HG02943 (cell line): ENCODE measurements around the gene RTF2.

Source experiments
- ATAC-seq: cut with Tn5 transposase; IDR thresholded peaks from one replicate; pipeline ENCODE4 v1.9.1; 2021; ENCODE audit warnings: mild to moderate bottlenecking, low read depth, moderate library complexity; ENCODE audit not compliant: unreplicated experiment

RTF2 gene

GRCh38 chr20:56437196-56437960 lies 31.0 kb upstream of the RTF2 start:
- no peak for ATAC-seq

- no peak for ATAC-seq
These were observed 30.1 kb upstream of the RTF2 start for GRCh38 chr20:56438284-56438683.

GRCh38 chr20:56439771-56440291 lies 28.6 kb upstream of the RTF2 start:
- no peak for ATAC-seq

GRCh38 chr20:56440346-56441007 lies 27.9 kb upstream of the RTF2 start:
- ATAC-seq, result no peak

GRCh38 chr20:56442389-56443365 lies 25.8 kb upstream of the RTF2 start:
- ATAC-seq, result no peak

- no peak for ATAC-seq
These were observed 24.5 kb upstream of the RTF2 start for GRCh38 chr20:56443654-56444540.

GRCh38 chr20:56445130-56445529 lies 23.3 kb upstream of the RTF2 start:
- no peak for ATAC-seq

- ATAC-seq, result no peak
These were observed 22.9 kb upstream of the RTF2 start for GRCh38 chr20:56445540-56445939.

- ATAC-seq, result no peak
These were observed 21.2 kb upstream of the RTF2 start for GRCh38 chr20:56447227-56447626.

- ATAC-seq, result no peak
These were observed 19.0 kb upstream of the RTF2 start for GRCh38 chr20:56449459-56449858.

- no peak for ATAC-seq
These were observed 17.2 kb upstream of the RTF2 start for GRCh38 chr20:56451056-56451765.

- ATAC-seq, result no peak
These were observed 15.1 kb upstream of the RTF2 start for GRCh38 chr20:56453352-56453751.

GRCh38 chr20:56454754-56455153 lies 13.7 kb upstream of the RTF2 start:
- no peak for ATAC-seq

- no peak for ATAC-seq
These were observed 10.1 kb upstream of the RTF2 start for GRCh38 chr20:56458206-56458821.

- no peak for ATAC-seq
These were observed 8.0 kb upstream of the RTF2 start for GRCh38 chr20:56460459-56460858.

GRCh38 chr20:56461576-56461975 lies 6.9 kb upstream of the RTF2 start:
- no peak for ATAC-seq

- ATAC-seq, result no peak
These were observed 5.0 kb upstream of the RTF2 start for GRCh38 chr20:56463428-56463827.

GRCh38 chr20:56465997-56466396 lies 2.4 kb upstream of the RTF2 start:
- no peak for ATAC-seq

GRCh38 chr20:56467968-56468315 lies 485 bp upstream of the RTF2 start:
- ATAC-seq, result no peak
